WTC11 (cell line): Measurements from ENCODE around the gene MET.

Source experiments
- HMGXB4 ChIP-seq: sonication (generic); formaldehyde crosslinking; IDR thresholded peaks from 2 replicates; pipeline ENCODE4 v1.8.1; 2023; ENCODE audit warnings: mild to moderate bottlenecking, moderate library complexity, missing genetic modification reagents
- TF ChIP-seq, protein P1 (sequence below): fragments of 200-600 bp; IDR thresholded peaks from 2 replicates; pipeline ENCODE4 v1.8.0; 2022; ENCODE audit warnings: antibody characterized with exemption

GRCh38 chr7:116802746-116803152, 130.8 kb downstream of the MET start:
- TF ChIP-seq, protein P1, sequence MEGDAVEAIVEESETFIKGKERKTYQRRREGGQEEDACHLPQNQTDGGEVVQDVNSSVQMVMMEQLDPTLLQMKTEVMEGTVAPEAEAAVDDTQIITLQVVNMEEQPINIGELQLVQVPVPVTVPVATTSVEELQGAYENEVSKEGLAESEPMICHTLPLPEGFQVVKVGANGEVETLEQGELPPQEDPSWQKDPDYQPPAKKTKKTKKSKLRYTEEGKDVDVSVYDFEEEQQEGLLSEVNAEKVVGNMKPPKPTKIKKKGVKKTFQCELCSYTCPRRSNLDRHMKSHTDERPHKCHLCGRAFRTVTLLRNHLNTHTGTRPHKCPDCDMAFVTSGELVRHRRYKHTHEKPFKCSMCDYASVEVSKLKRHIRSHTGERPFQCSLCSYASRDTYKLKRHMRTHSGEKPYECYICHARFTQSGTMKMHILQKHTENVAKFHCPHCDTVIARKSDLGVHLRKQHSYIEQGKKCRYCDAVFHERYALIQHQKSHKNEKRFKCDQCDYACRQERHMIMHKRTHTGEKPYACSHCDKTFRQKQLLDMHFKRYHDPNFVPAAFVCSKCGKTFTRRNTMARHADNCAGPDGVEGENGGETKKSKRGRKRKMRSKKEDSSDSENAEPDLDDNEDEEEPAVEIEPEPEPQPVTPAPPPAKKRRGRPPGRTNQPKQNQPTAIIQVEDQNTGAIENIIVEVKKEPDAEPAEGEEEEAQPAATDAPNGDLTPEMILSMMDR, result peak; percentile 27
- TF ChIP-seq HMGXB4 (CRISPR knock-in tag), result no peak
